Kidney epithelial cell (primary cell): ENCODE results near the gene MEF2A. TPM values are rescaled to one million over a fixed set of nuclear protein-coding genes. Genes with fewer than 3 reads are reported as not detected.

Experiments used
- DNase-seq: peaks from one replicate; pipeline ENCODE4 v3.0.0-alpha.2; 2010; ENCODE audit warnings: low read depth
- H3K27me3 ChIP-seq: 2 replicates; pipeline ENCODE4 v1.6.0; 2011; ENCODE audit warnings: low read length; ENCODE audit not compliant: control insufficient read depth, insufficient read depth
- H3K36me3 ChIP-seq: 2 replicates; pipeline ENCODE4 v1.5.1; 2011; ENCODE audit warnings: low read length; ENCODE audit not compliant: control insufficient read depth, insufficient read depth
- H3K4me3 ChIP-seq: 2 replicates; pipeline ENCODE4 v1.5.1; 2011; ENCODE audit warnings: low read depth, mild to moderate bottlenecking, control low read depth, low read length
- CTCF ChIP-seq: IDR thresholded peaks from 2 replicates; pipeline ENCODE4 v1.5.1; 2011; ENCODE audit warnings: mild to moderate bottlenecking, moderate library complexity, low read length, control low read depth, inconsistent platforms; ENCODE audit not compliant: insufficient read depth, poor library complexity, severe bottlenecking
- total RNA-seq: library from RNA; depleted of rRNA; stranded (reverse); fragments of >200 nt; gene quantifications from 2 replicates; pipeline ENCODE4 v1.2.3, GENCODE V29; 2015

Gene MEF2A
- total RNA-seq, 1 donor from 2014 or later = 55.4 TPM

DNA sequence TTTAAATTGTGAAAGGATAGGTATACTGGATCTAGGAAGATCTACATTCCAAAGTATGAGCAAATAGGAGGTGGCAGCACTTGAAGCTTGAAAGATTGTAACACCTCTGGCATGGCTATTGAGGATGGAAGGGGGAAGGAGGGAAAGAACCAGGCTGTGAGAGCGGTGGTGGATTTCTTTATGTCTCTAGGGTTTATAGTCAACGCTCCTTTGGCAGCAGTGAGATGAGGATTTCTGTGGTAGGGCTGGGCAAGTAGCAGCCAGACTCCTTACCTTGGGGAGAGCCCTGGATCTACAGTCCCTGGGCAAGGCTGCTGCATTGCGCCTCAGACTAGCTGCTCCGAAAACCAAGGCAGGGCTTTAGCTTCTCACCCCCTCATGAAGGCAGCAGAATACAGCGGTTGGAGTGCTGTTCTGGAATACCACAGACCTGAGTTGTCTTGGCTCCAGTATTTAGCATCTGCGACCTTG is 53.2 kb downstream of the MEF2A start:
- no peaks in the 10 kb centered on the region for H3K36me3 ChIP-seq
- no peak for DNase-seq
- TF ChIP-seq CTCF = no peak
- H3K27me3 ChIP-seq = no peaks in the 10 kb centered on the region
- H3K4me3 ChIP-seq = no peak overlapping the region

- Histone ChIP-seq H3K4me3 (no peak overlapping the region), H3K36me3 (no peaks in the 10 kb centered on the region), H3K27me3 (no peaks in the 10 kb centered on the region)
- no peak for TF ChIP-seq CTCF
- no peak for DNase-seq
Observed at GRCh38 chr15:99619712-99620111, 53.9 kb downstream of the MEF2A start.

DNA sequence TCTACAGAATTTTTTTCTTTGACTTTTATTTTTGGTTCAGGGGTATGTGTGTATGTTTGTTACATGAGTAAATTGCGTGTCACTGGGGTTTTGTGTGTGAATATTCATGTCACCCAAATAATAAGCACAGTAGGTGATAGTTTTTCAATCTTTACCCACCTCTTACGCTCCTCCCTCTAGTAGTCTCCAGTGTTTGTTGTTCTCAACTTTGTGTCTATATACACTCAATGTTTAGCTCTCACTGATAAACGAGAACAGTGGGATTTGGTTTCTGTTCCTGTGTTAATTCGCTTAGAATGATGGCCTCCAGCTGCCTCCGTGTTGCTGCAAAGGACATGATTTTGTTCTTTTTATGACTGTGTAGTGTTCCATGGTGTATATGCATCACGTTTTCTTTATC is 54.4 kb downstream of the MEF2A start:
- no peak for DNase-seq
- no peaks in the 10 kb centered on the region for H3K27me3 ChIP-seq
- H3K4me3 ChIP-seq = no peak overlapping the region
- TF ChIP-seq CTCF = no peak
- no peaks in the 10 kb centered on the region for H3K36me3 ChIP-seq

DNA sequence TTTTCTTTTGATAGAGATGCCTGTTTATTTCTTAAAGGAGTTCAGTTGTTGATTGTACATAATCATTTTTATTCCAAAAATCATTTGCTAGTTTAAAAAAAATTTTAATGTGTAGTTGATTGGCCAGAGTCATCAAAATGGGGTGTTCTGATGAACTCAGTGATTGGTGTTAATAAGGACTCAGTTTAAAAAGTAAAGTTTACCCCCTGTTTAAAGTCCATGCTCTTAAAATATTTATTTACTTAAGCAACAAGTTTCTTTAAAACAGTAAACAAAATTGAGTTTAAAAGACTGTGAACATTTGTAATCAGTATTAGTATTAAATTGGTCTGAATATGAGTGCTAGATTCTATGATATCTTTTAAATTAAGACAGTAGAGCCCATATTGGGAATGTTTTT is 56.0 kb downstream of the MEF2A start:
- DNase-seq = no peak
- TF ChIP-seq CTCF = no peak
- no peak overlapping the region for H3K4me3 ChIP-seq
- no peaks in the 10 kb centered on the region for H3K27me3 ChIP-seq
- no peaks in the 10 kb centered on the region for H3K36me3 ChIP-seq

GRCh38 chr15:99628374-99629001 is 62.7 kb downstream of the MEF2A start:
- no peaks in the 10 kb centered on the region for H3K36me3 ChIP-seq
- TF ChIP-seq CTCF = no peak
- DNase-seq = no peak
- H3K4me3 ChIP-seq = no peak overlapping the region
- no peaks in the 10 kb centered on the region for H3K27me3 ChIP-seq

DNA sequence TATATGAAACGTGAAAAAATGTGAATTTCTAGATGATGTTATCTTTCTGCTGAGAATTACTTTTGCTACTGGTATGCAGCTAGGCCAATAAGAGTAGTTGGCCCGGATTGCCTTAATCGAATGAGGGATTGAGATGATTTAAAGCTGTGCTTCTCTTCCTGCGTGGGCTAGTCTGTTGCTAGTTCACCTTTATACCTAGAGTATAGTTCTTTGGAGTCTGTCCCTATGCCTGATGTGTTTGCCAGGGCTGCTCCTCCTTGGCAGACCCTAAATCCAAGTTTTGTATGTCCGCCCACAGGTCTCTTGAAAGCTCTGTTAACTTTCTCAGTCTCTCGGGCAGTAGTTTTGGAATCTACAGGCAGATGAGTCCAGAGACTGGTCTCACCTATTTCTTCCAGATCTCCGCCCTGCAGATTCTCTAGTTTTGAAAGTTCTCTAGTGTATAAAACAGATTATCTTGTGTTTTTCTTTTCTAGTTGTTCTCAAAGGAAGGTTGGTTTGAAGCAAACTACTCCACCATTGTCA is 64.9 kb downstream of the MEF2A start:
- no peak for TF ChIP-seq CTCF

More for the DNA sequence above, 64.9 kb downstream of the MEF2A start:
- Histone ChIP-seq H3K4me3 (no peak overlapping the region), H3K36me3 (no peaks in the 10 kb centered on the region), H3K27me3 (no peaks in the 10 kb centered on the region)
- DNase-seq = no peak
